ENCODE results near the gene GTF2A1.

GRCh38 chr14:81161088-81161487, 59.7 kb downstream of the GTF2A1 start:
- TF ChIP-seq, protein P1, sequence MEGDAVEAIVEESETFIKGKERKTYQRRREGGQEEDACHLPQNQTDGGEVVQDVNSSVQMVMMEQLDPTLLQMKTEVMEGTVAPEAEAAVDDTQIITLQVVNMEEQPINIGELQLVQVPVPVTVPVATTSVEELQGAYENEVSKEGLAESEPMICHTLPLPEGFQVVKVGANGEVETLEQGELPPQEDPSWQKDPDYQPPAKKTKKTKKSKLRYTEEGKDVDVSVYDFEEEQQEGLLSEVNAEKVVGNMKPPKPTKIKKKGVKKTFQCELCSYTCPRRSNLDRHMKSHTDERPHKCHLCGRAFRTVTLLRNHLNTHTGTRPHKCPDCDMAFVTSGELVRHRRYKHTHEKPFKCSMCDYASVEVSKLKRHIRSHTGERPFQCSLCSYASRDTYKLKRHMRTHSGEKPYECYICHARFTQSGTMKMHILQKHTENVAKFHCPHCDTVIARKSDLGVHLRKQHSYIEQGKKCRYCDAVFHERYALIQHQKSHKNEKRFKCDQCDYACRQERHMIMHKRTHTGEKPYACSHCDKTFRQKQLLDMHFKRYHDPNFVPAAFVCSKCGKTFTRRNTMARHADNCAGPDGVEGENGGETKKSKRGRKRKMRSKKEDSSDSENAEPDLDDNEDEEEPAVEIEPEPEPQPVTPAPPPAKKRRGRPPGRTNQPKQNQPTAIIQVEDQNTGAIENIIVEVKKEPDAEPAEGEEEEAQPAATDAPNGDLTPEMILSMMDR (IDR thresholded peaks at IDR 0.05): no peak
- TF ChIP-seq POLR2A (IDR thresholded peaks at IDR 0.05) (no peak), EP300 (IDR thresholded peaks at IDR 0.05) (no peak), POLR2AphosphoS5 (IDR thresholded peaks at IDR 0.05) (no peak)
